Superior temporal gyrus (tissue), 1 donor: ENCODE results near the gene SPINT2.
A peak's percentile ranks its signal among the peaks of the same experiment; 100 is the strongest.
"Not testable (repeated sequence)": the region's sequence is repeated elsewhere in the genome, so short reads cannot be mapped to it uniquely, and the experiment has no call there.

Experiments
- DNase-seq: peaks from one replicate; pipeline ENCODE4 v3.0.0-alpha.2; 2016; ENCODE audit errors: extremely low spot score

Gene SPINT2

GRCh38 chr19:38320969-38321339 is 56.6 kb downstream of the SPINT2 start:
- no peak for DNase-seq

GRCh38 chr19:38321646-38322196 is 57.3 kb downstream of the SPINT2 start:
- DNase-seq = no peak

- no peak for DNase-seq
These were observed 58.9 kb downstream of the SPINT2 start for GRCh38 chr19:38323291-38323690.

GRCh38 chr19:38324431-38324830 is 60.1 kb downstream of the SPINT2 start:
- DNase-seq = no peak

GRCh38 chr19:38326591-38326990 is 62.2 kb downstream of the SPINT2 start:
- no peak for DNase-seq

GRCh38 chr19:38329651-38330050 is 65.3 kb downstream of the SPINT2 start:
- DNase-seq = no peak

GRCh38 chr19:38331728-38332127 is 67.4 kb downstream of the SPINT2 start:
- no peak for DNase-seq

- no peak for DNase-seq
These were observed 68.9 kb downstream of the SPINT2 start for GRCh38 chr19:38333245-38333644.

GRCh38 chr19:38335949-38336637 is 71.7 kb downstream of the SPINT2 start:
- peak; percentile 92 for DNase-seq

- DNase-seq = peak; percentile 81
These were observed 72.4 kb downstream of the SPINT2 start for GRCh38 chr19:38336638-38337359.

GRCh38 chr19:38337360-38337653 is 72.9 kb downstream of the SPINT2 start:
- no peak for DNase-seq

- not testable (repeated sequence) for DNase-seq
These were observed 74.6 kb downstream of the SPINT2 start for GRCh38 chr19:38339011-38339410.

- no peak for DNase-seq
These were observed 76.6 kb downstream of the SPINT2 start for GRCh38 chr19:38340927-38341326.
